IMR-90 (cell line): ENCODE measurements around the gene C11orf65. TPM values are rescaled to one million over a fixed set of nuclear protein-coding genes. Genes with fewer than 3 reads are reported as not detected.
"Not testable (repeated sequence)": the region's sequence is repeated elsewhere in the genome, so short reads cannot be mapped to it uniquely, and the experiment has no call there.

Source experiments
- ATAC-seq: fragments of 200-7000 bp; cut with Tn5 transposase; 2 replicates; pipeline ENCODE4 v1.9.1; 2020; ENCODE audit warnings: low read depth, mild to moderate bottlenecking, moderate library complexity
- BruUV-seq: library from RNA; stranded (reverse); fragments of 400-500 nt; replicated peaks from 2 replicates; lab custom pipeline; 2021; lab: Mats Ljungman, UMichigan
- CTCF ChIA-PET: fragments of 300-600 bp; formaldehyde crosslinking; extraction: SDS; loops from one replicate; lab custom pipeline; 2021; ENCODE audit warnings: antibody characterized with exemption; lab: Yijun Ruan, JAX
- POLR2A ChIA-PET: fragments of 300-600 bp; sonication (Branson Sonifier 250); formaldehyde crosslinking; loops from one replicate; lab custom pipeline; 2022; ENCODE audit warnings: antibody characterized with exemption; ENCODE audit not compliant: unreplicated experiment; lab: Charles Lee
- DNase-seq: peaks from one replicate; pipeline ENCODE4 v3.0.0; 2013
- H2AFZ ChIP-seq: replicated peaks from 2 replicates; pipeline ENCODE3; 2013; ENCODE audit warnings: low read length, mild to moderate bottlenecking; ENCODE audit not compliant: poor library complexity
- H2AK5ac ChIP-seq: 2 replicates; pipeline ENCODE4 v1.6.1; 2013; ENCODE audit warnings: low read depth, low read length, inconsistent platforms
- H2AK9ac ChIP-seq: replicated peaks from 2 replicates; pipeline ENCODE3; 2013; ENCODE audit warnings: mild to moderate bottlenecking, low read depth, low read length, moderate library complexity; ENCODE audit not compliant: poor library complexity
- H2BK120ac ChIP-seq: 2 replicates; pipeline ENCODE4 v1.6.1; 2013; ENCODE audit warnings: low read depth, low read length, inconsistent platforms
- H2BK15ac ChIP-seq: 3 replicates; pipeline ENCODE4 v1.6.1; 2013; ENCODE audit warnings: low read depth, low read length, inconsistent platforms
- H2BK20ac ChIP-seq: 2 replicates; pipeline ENCODE4 v1.6.1; 2013; ENCODE audit warnings: low read depth, mild to moderate bottlenecking, inconsistent platforms, low read length, moderate library complexity
- H2BK5ac ChIP-seq: 2 replicates; pipeline ENCODE4 v1.6.1; 2013; ENCODE audit warnings: mild to moderate bottlenecking, low read depth, low read length, inconsistent platforms; ENCODE audit not compliant: poor library complexity, severe bottlenecking
- H3K14ac ChIP-seq: replicated peaks from 2 replicates; pipeline ENCODE4 v1.6.1; 2013; ENCODE audit warnings: low read depth, low read length, inconsistent platforms
- H3K18ac ChIP-seq: 2 replicates; pipeline ENCODE4 v1.6.1; 2013; ENCODE audit warnings: low read depth, low read length, control low read depth
- H3K23ac ChIP-seq: 2 replicates; pipeline ENCODE4 v1.6.1; 2013; ENCODE audit warnings: low read depth, low read length, inconsistent platforms
- H3K27ac ChIP-seq: 2 replicates; pipeline ENCODE4 v1.5.1; 2013; ENCODE audit warnings: mild to moderate bottlenecking, control low read depth, low read length; ENCODE audit not compliant: insufficient read depth
- H3K27me3 ChIP-seq: 2 replicates; pipeline ENCODE4 v1.6.1; 2013; ENCODE audit warnings: low read length; ENCODE audit not compliant: control insufficient read depth, insufficient read depth
- H3K36me3 ChIP-seq: 2 replicates; pipeline ENCODE4 v1.6.1; 2013; ENCODE audit warnings: low read length, mixed read lengths; ENCODE audit not compliant: control insufficient read depth, insufficient read depth
- H3K4ac ChIP-seq: 2 replicates; pipeline ENCODE4 v1.6.1; 2013; ENCODE audit warnings: low read depth, low read length, inconsistent platforms
- H3K4me1 ChIP-seq: 2 replicates; pipeline ENCODE4 v1.6.1; 2013; ENCODE audit warnings: low read length, mixed read lengths; ENCODE audit not compliant: control insufficient read depth, insufficient read depth
- H3K4me2 ChIP-seq: 2 replicates; pipeline ENCODE4 v1.6.1; 2013; ENCODE audit warnings: low read depth, mild to moderate bottlenecking, control low read depth, low read length, moderate library complexity
- H3K4me3 ChIP-seq: 2 replicates; pipeline ENCODE4 v1.5.1; 2013; ENCODE audit warnings: low read depth, mild to moderate bottlenecking, control low read depth, low read length, moderate library complexity; ENCODE audit not compliant: insufficient read depth
- H3K56ac ChIP-seq: 2 replicates; pipeline ENCODE4 v1.6.1; 2013; ENCODE audit warnings: low read length, inconsistent platforms; ENCODE audit not compliant: insufficient read depth; ENCODE audit errors: extremely low read depth
- H3K79me1 ChIP-seq, 2 experiments: 2 replicates each; pipeline ENCODE4 v1.6.1; 2013; ENCODE audit warnings: low read length in 2 of 2, inconsistent platforms in 1 of 2, low read depth in 1 of 2
- H3K9ac ChIP-seq: 2 replicates; pipeline ENCODE4 v1.6.1; 2013; ENCODE audit warnings: low read depth, low read length, control low read depth
- H3K9me1 ChIP-seq: 2 replicates; pipeline ENCODE4 v1.6.1; 2013; ENCODE audit warnings: low read length, inconsistent platforms; ENCODE audit not compliant: insufficient read depth
- H3K9me3 ChIP-seq: 2 replicates; pipeline ENCODE4 v1.6.1; 2013; ENCODE audit warnings: low read length; ENCODE audit not compliant: control insufficient read depth, insufficient read depth
- H4K20me1 ChIP-seq: 2 replicates; pipeline ENCODE4 v1.6.1; 2013; ENCODE audit warnings: low read length, inconsistent platforms; ENCODE audit not compliant: insufficient read depth
- H4K5ac ChIP-seq: 2 replicates; pipeline ENCODE4 v1.6.1; 2013; ENCODE audit warnings: mild to moderate bottlenecking, low read depth, low read length, control low read depth
- H4K8ac ChIP-seq, 2 experiments: 2 replicates each; pipeline ENCODE4 v1.6.1; 2013; ENCODE audit warnings: low read depth in 2 of 2, low read length in 2 of 2, control low read depth in 1 of 2, inconsistent platforms in 1 of 2
- H4K91ac ChIP-seq: 2 replicates; pipeline ENCODE4 v1.6.1; 2013; ENCODE audit warnings: low read depth, low read length, inconsistent platforms; ENCODE audit not compliant: insufficient read depth
- RFX5 ChIP-seq: IDR thresholded peaks from 2 replicates; pipeline ENCODE4 v1.8.0; 2012; ENCODE audit warnings: low read depth, mild to moderate bottlenecking, low read length, moderate library complexity
- WGBS, 2 experiments: methylation state at CpG; one replicate each; pipeline versions ENCODE4 v1.1.5 to v1.1.7; 2013; ENCODE audit warnings: missing lambda C conversion rate in 2 of 2; ENCODE audit not compliant: insufficient read length in 1 of 2; ENCODE audit errors: extremely low coverage in 2 of 2; 5-methylcytosine and 5-hydroxymethylcytosine counted together
- dilution Hi-C: fragments of 300-500 bp; cut with HindIII; formaldehyde crosslinking; loops from one replicate; pipeline ENCODE4 v1.14.3; 2018; ENCODE audit warnings: low sequenced_read_pairs; ENCODE audit not compliant: unreplicated experiment
- in situ Hi-C: fragments of 300-500 bp; cut with MboI; formaldehyde crosslinking; loops from 3 replicates; pipeline ENCODE4 v1.14.3; 2019; ENCODE audit warnings: low sequenced_read_pairs, inconsistent platforms, mixed read lengths
- intact Hi-C: fragments of 100-400 bp; cut with micrococcal nuclease; formaldehyde crosslinking; loops from 2 replicates; pipeline ENCODE4 v1.10.0; 2022
- polyA plus RNA-seq, 3 experiments: library from polyadenylated mRNA; depleted of rRNA; stranded (reverse); fragments of >200 nt; gene quantifications; 2 replicates each; pipeline ENCODE4 v1.2.3, GENCODE V29; 2012; ENCODE audit warnings: low replicate concordance in 1 of 3
- total RNA-seq: library from RNA; depleted of rRNA; stranded (reverse); fragments of >200 nt; gene quantifications from 2 replicates; pipeline ENCODE4 v1.2.3, GENCODE V29; 2012

C11orf65 gene
- total and polyA plus RNA-seq, 2 of the 4 experiments (the other 2 are of a cell fraction) = 0.12 to 0.18 TPM

DNA sequence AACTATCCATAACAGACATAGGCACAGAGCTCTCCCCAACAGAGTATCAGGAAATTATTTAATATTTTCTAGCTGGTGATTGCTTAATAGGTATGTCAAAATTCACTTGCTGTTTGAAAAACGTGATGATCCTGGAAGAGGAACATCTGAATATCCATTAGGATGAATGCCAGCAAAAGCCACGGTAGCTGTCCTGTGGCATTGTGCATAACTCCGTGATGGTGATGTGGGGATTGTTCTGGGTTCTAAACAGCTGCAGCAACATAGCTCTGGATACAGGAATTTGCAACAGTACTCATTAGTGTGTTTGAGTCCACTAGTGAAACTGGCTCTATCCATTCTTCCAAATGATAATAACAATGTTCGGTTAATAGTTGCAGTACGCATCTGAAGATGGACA lies 78.8 kb downstream of the C11orf65 start:
- Histone ChIP-seq H3K27me3 (no peaks in the 10 kb centered on the region), H2BK120ac (no peak overlapping the region), H3K27ac (no peak overlapping the region), H3K4me1 (no peaks in the 10 kb centered on the region), H3K4me3 (no peak overlapping the region), H3K14ac (no peak overlapping the region), H3K56ac (no peak overlapping the region), H3K18ac (no peak overlapping the region), H4K5ac (no peak overlapping the region), H4K20me1 (no peaks in the 10 kb centered on the region), H3K79me1 (no peaks in the 10 kb centered on the region), H3K9ac (no peak overlapping the region), H2BK5ac (no peak overlapping the region), H3K23ac (no peak overlapping the region), H3K9me3 (no peaks in the 10 kb centered on the region), H3K9me1 (no peaks in the 10 kb centered on the region), H3K4ac (no peak overlapping the region), H4K8ac (no peak overlapping the region), H2BK15ac (no peak overlapping the region), H3K4me2 (no peak overlapping the region), H2AFZ (no peak overlapping the region), H4K91ac (no peak overlapping the region), H3K36me3 (no peaks in the 10 kb centered on the region), H2AK9ac (no peak overlapping the region), H2AK5ac (no peak overlapping the region), H2BK20ac (no peak overlapping the region)
- no peak for DNase-seq
- ChIA-PET POLR2A (no interaction called here), CTCF (no interaction called here)
- BruUV-seq = no TSS peak
- no peak for ATAC-seq
- in situ Hi-C loops = no loop called here
- dilution Hi-C loops = no loop called here
- 60% methylated on average over 2 of the region's 5 CpGs; no CpG with 5 or more reads in 1 of the 2 experiments for WGBS, 2 experiments
- intact Hi-C loops = no loop called here
- TF ChIP-seq RFX5 = no peak

DNA sequence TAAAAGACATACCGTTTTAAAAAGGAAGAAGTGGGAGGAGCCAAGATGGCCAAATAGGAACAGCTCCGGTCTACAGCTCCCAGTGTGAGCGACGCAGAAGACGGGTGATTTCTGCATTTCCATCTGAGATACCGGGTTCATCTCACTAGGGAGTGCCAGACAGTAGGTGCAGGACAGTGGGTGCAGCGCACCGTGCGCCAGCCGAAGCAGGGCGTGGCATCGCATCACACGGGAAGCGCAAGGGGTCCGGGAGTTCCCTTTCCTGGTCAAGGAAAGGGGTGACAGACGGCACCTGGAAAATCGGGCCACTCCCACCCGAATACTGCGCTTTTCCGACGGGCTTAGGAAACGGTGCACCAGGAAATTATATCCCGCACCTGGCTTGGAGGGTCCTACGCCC lies 93.8 kb downstream of the C11orf65 start:
- H3K9ac ChIP-seq, BruUV-seq, H2BK120ac ChIP-seq, H3K36me3 ChIP-seq, intact Hi-C loops, H2BK20ac ChIP-seq, POLR2A ChIA-PET, H2BK5ac ChIP-seq, CTCF ChIA-PET, ATAC-seq, H3K18ac ChIP-seq, in situ Hi-C loops, H3K9me3 ChIP-seq, H3K14ac ChIP-seq, H4K8ac ChIP-seq, H2AK5ac ChIP-seq, H3K9me1 ChIP-seq, H3K56ac ChIP-seq, H3K4ac ChIP-seq, H3K4me1 ChIP-seq, H2BK15ac ChIP-seq, H2AFZ ChIP-seq, dilution Hi-C loops, H3K4me3 ChIP-seq, H4K91ac ChIP-seq, H3K23ac ChIP-seq, H4K5ac ChIP-seq, DNase-seq, H3K27me3 ChIP-seq, H3K79me1 ChIP-seq, H3K27ac ChIP-seq, H4K20me1 ChIP-seq, H2AK9ac ChIP-seq, H3K4me2 ChIP-seq: not testable (repeated sequence)
- WGBS, 2 experiments = 98% methylated on average over 7 of the region's 24 CpGs; no CpG with 5 or more reads in 1 of the 2 experiments
